Transverse colon (tissue), 4 donors: ENCODE measurements around the gene GATB.

ENCODE experiments used
- CTCF ChIP-seq, 5 experiments: fragments of 200-600 bp in 3 of 5; fragments of 450-650 bp in 2 of 5; sonication (generic) in 3 of 5; IDR thresholded peaks; 1 replicate in 2 of 5; 2 replicates in 3 of 5; pipeline ENCODE4 v1.5.1; 2016 to 2017; ENCODE audit warnings: antibody characterized with exemption in 5 of 5, inconsistent platforms in 3 of 5, mild to moderate bottlenecking in 2 of 5, moderate library complexity in 1 of 5
- POLR2AphosphoS5 ChIP-seq, 3 donors: sonication (generic); formaldehyde crosslinking; IDR thresholded peaks; one replicate each; pipeline ENCODE4 v1.6.1; 2016; ENCODE audit warnings: antibody characterized with exemption in 3 of 3

- TF ChIP-seq CTCF (IDR thresholded peaks at IDR 0.05) (no peak), POLR2AphosphoS5 (IDR thresholded peaks at IDR 0.05) (no peak)
These were observed 72.6 kb downstream of the GATB start for GRCh38 chr4:151688003-151688784.
